ENCODE results near the gene CBLN3. TPM values are rescaled to one million over a fixed set of nuclear protein-coding genes. Genes with fewer than 3 reads are reported as not detected.

Gene CBLN3
- total RNA-seq, 2 donors from 2014 or later = 2.4 to 11.1 TPM

- 70% methylated on average over 6 of the region's 6 CpGs for WGBS
- no peaks in the 10 kb centered on the region for H3K4me1 ChIP-seq (replicated peaks)
- no peaks in the 10 kb centered on the region for H3K36me3 ChIP-seq
- DNase-seq (ENCODE audit: low spot score) = no peak
- no peaks in the 10 kb centered on the region for H3K27me3 ChIP-seq (replicated peaks; ENCODE audit: insufficient read depth)
- H3K4me3 ChIP-seq = no peak overlapping the region
- TF ChIP-seq POLR2AphosphoS5 (IDR thresholded peaks at IDR 0.05) (no peak), POLR2A (IDR thresholded peaks at IDR 0.05) (no peak), CTCF (IDR thresholded peaks at IDR 0.05) (no peak)
- H3K27ac ChIP-seq = no peak overlapping the region
- intact Hi-C loops (cut with DNase I) = no loop called here
- H3K9me3 ChIP-seq = no peaks in the 10 kb centered on the region
Measured at GRCh38 chr14:24417832-24418491, 11.5 kb downstream of the CBLN3 start.

- intact Hi-C loops (cut with DNase I) = no loop called here
- no peak for TF ChIP-seq CTCF (IDR thresholded peaks at IDR 0.05)
- no peak for TF ChIP-seq POLR2AphosphoS5 (IDR thresholded peaks at IDR 0.05)
- TF ChIP-seq POLR2A (IDR thresholded peaks at IDR 0.05) = no peak
- WGBS = 81% methylated on average over 15 of the region's 16 CpGs
- H3K27ac ChIP-seq = no peak overlapping the region
- no peaks in the 10 kb centered on the region for H3K4me1 ChIP-seq (replicated peaks)
- DNase-seq (ENCODE audit: low spot score) = no peak
- no peak overlapping the region for H3K4me3 ChIP-seq
- no peaks in the 10 kb centered on the region for H3K27me3 ChIP-seq (replicated peaks; ENCODE audit: insufficient read depth)
- H3K9me3 ChIP-seq = no peaks in the 10 kb centered on the region
- no peaks in the 10 kb centered on the region for H3K36me3 ChIP-seq
Measured at GRCh38 chr14:24416932-24417619, 12.4 kb downstream of the CBLN3 start.

GRCh38 chr14:24416254-24416931, 13.1 kb downstream of the CBLN3 start:
- H3K36me3 ChIP-seq = no peaks in the 10 kb centered on the region
- DNase-seq (ENCODE audit: low spot score) = no peak
- H3K27ac ChIP-seq = no peak overlapping the region
- TF ChIP-seq CTCF (IDR thresholded peaks at IDR 0.05) (no peak), POLR2AphosphoS5 (IDR thresholded peaks at IDR 0.05) (no peak), POLR2A (IDR thresholded peaks at IDR 0.05) (no peak)
- intact Hi-C loops (cut with DNase I) = no loop called here
- WGBS = 79% methylated on average over 19 of the region's 19 CpGs
- no peaks in the 10 kb centered on the region for H3K4me1 ChIP-seq (replicated peaks)
- H3K4me3 ChIP-seq = no peak overlapping the region
- H3K9me3 ChIP-seq = no peaks in the 10 kb centered on the region
- H3K27me3 ChIP-seq (replicated peaks; ENCODE audit: insufficient read depth) = no peaks in the 10 kb centered on the region

- WGBS = 82% methylated on average over 25 of the region's 25 CpGs
- intact Hi-C loops (cut with DNase I) = no loop called here
- DNase-seq (ENCODE audit: low spot score) = no peak
Measured at GRCh38 chr14:24415421-24416253, 13.8 kb downstream of the CBLN3 start.

More at GRCh38 chr14:24415421-24416253, 13.8 kb downstream of the CBLN3 start:
- Histone ChIP-seq H3K9me3 (no peaks in the 10 kb centered on the region), H3K27me3 (replicated peaks; ENCODE audit: insufficient read depth) (no peaks in the 10 kb centered on the region), H3K36me3 (no peaks in the 10 kb centered on the region), H3K27ac (no peak overlapping the region), H3K4me3 (no peak overlapping the region), H3K4me1 (replicated peaks) (no peaks in the 10 kb centered on the region)
- TF ChIP-seq POLR2A (IDR thresholded peaks at IDR 0.05) (no peak), POLR2AphosphoS5 (IDR thresholded peaks at IDR 0.05) (no peak), CTCF (IDR thresholded peaks at IDR 0.05) (no peak)
